Endodermal cell (in vitro differentiated cells): ENCODE measurements around the gene NOTO. TPM values are rescaled to one million over a fixed set of nuclear protein-coding genes. Genes with fewer than 3 reads are reported as not detected.

Experiments
- DNase-seq: peaks from one replicate; pipeline ENCODE4 v3.0.0-alpha.2; 2017
- H3K27ac ChIP-seq: 2 replicates; pipeline ENCODE4 v1.5.1; 2013; ENCODE audit warnings: mild to moderate bottlenecking, low read depth, low read length, moderate library complexity
- H3K27me3 ChIP-seq: 2 replicates; pipeline ENCODE4 v1.6.1; 2013; ENCODE audit warnings: mild to moderate bottlenecking, low read length, moderate library complexity; ENCODE audit not compliant: insufficient read depth, control insufficient read depth, poor library complexity, severe bottlenecking
- H3K36me3 ChIP-seq: 2 replicates; pipeline ENCODE4 v1.7.0; 2013; ENCODE audit warnings: mild to moderate bottlenecking, low read length, moderate library complexity; ENCODE audit not compliant: control insufficient read depth, insufficient read depth
- H3K4me1 ChIP-seq: one replicate; pipeline ENCODE4 v1.7.0; 2013; ENCODE audit warnings: low read length; ENCODE audit not compliant: control insufficient read depth, insufficient read depth
- H3K4me3 ChIP-seq: 2 replicates; pipeline ENCODE4 v1.5.1; 2013; ENCODE audit warnings: mild to moderate bottlenecking, low read length, moderate library complexity
- H3K9ac ChIP-seq: 2 replicates; pipeline ENCODE4 v1.6.1; 2013; ENCODE audit warnings: mild to moderate bottlenecking, low read length, moderate library complexity; ENCODE audit not compliant: poor library complexity, severe bottlenecking; ENCODE audit errors: extremely low read depth
- H3K9me3 ChIP-seq: 2 replicates; pipeline ENCODE4 v1.6.1; 2013; ENCODE audit warnings: mild to moderate bottlenecking, low read length, moderate library complexity; ENCODE audit not compliant: control insufficient read depth
- H3K27ac Mint-ChIP-seq: 2 replicates; pipeline ENCODE4 v1.8.0; 2020; ENCODE audit warnings: mixed read lengths
- H3K27me3 Mint-ChIP-seq: 2 replicates; pipeline ENCODE4 v1.8.0; 2021; ENCODE audit warnings: mild to moderate bottlenecking, mixed read lengths; ENCODE audit not compliant: insufficient read depth
- H3K36me3 Mint-ChIP-seq: 2 replicates; pipeline ENCODE4 v1.8.0; 2020; ENCODE audit warnings: low read depth, mixed read lengths
- H3K4me1 Mint-ChIP-seq: 2 replicates; pipeline ENCODE4 v1.8.0; 2020; ENCODE audit warnings: mixed read lengths
- H3K4me3 Mint-ChIP-seq: 2 replicates; pipeline ENCODE4 v1.8.0; 2020; ENCODE audit warnings: mild to moderate bottlenecking, moderate library complexity, mixed read lengths
- H3K9me3 Mint-ChIP-seq: 2 replicates; pipeline ENCODE4 v1.8.0; 2020; ENCODE audit warnings: mild to moderate bottlenecking, mixed read lengths
- WGBS, 2 experiments: methylation state at CpG; one replicate each; pipeline versions ENCODE4 v1.1.5 to v1.1.7; 2013; ENCODE audit warnings: missing lambda C conversion rate in 2 of 2, mixed read lengths in 1 of 2; ENCODE audit not compliant: insufficient coverage in 1 of 2, insufficient read length in 1 of 2; 5-methylcytosine and 5-hydroxymethylcytosine counted together
- total RNA-seq, 2 donors: library from RNA; stranded (reverse); fragmentation: NEBNext Ultra II Directional in 1 of 2; extraction: Animal tissue kit (Norgen Biotek cat#: 25700) in 1 of 2; gene quantifications; 2 replicates in 1 of 2; 3 replicates in 1 of 2; pipeline ENCODE4 v1.2.1, GENCODE V29; 2021
- TF ChIP-seq, protein P1 (sequence below): fragments of 200-600 bp; sonication (generic); conservative IDR thresholded peaks from 2 replicates; pipeline ENCODE4 v1.5.0; 2021; ENCODE audit warnings: antibody characterized with exemption, mild to moderate bottlenecking

Gene NOTO
- total RNA-seq, 2 donors from 2014 or later, result not detected

DNA sequence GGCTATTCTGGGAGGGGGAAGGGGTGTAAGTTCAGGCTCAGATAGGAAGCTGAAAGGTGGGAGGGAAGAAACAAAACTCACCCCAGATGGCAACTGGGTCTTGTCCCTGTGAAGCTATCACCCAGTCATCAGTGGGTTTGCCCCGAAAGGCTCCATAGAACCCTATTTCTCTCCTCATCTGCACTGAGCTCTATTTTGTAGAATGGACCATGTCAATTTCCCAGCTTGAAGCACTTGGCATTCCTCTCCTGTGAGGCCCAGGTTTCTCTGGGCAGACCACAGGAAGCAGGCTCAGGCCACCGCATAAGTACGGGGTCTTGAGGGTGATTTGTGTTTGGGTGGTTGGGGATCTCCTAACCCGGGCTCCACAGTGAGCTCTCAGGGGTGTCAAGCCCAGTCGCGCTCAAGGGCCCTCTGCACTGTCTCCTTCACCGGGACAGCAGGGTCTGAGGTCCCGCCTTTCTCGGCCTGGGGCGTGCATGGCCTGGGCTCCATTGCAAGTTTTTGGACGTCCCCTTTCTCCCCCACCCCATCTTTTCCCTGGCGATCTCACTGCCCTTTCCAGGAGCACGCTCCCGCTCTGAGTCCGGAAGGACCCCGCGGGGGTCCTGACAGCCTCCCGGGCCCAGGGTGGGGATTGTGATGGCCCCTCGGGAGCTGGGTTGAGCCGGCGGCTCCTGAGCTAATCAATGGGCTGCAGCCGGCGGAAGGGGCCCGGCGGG, 27.3 kb upstream of the NOTO start:
- peak overlapping the region; percentile 91 for H3K4me3 ChIP-seq
- Mint-ChIP-seq H3K4me3 (peak overlapping the region; percentile 72), H3K4me1 (peaks cover 15% of the 10 kb centered on the region), H3K27me3 (peaks cover 68% of the 10 kb centered on the region), H3K27ac (no peak overlapping the region), H3K9me3 (no peaks in the 10 kb centered on the region), H3K36me3 (no peaks in the 10 kb centered on the region)
- no peaks in the 10 kb centered on the region for H3K36me3 ChIP-seq
- no peaks in the 10 kb centered on the region for H3K4me1 ChIP-seq
- H3K9ac ChIP-seq, result no peak overlapping the region
- TF ChIP-seq, protein P1, sequence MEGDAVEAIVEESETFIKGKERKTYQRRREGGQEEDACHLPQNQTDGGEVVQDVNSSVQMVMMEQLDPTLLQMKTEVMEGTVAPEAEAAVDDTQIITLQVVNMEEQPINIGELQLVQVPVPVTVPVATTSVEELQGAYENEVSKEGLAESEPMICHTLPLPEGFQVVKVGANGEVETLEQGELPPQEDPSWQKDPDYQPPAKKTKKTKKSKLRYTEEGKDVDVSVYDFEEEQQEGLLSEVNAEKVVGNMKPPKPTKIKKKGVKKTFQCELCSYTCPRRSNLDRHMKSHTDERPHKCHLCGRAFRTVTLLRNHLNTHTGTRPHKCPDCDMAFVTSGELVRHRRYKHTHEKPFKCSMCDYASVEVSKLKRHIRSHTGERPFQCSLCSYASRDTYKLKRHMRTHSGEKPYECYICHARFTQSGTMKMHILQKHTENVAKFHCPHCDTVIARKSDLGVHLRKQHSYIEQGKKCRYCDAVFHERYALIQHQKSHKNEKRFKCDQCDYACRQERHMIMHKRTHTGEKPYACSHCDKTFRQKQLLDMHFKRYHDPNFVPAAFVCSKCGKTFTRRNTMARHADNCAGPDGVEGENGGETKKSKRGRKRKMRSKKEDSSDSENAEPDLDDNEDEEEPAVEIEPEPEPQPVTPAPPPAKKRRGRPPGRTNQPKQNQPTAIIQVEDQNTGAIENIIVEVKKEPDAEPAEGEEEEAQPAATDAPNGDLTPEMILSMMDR, result no peak
- no peak overlapping the region for H3K27ac ChIP-seq
- 13 to 27% methylated on average over 6 to 25 of the region's 25 CpGs for WGBS, 2 experiments
- no peak for DNase-seq
- peaks cover 60% of the 10 kb centered on the region for H3K27me3 ChIP-seq
- H3K9me3 ChIP-seq, result no peaks in the 10 kb centered on the region

DNA sequence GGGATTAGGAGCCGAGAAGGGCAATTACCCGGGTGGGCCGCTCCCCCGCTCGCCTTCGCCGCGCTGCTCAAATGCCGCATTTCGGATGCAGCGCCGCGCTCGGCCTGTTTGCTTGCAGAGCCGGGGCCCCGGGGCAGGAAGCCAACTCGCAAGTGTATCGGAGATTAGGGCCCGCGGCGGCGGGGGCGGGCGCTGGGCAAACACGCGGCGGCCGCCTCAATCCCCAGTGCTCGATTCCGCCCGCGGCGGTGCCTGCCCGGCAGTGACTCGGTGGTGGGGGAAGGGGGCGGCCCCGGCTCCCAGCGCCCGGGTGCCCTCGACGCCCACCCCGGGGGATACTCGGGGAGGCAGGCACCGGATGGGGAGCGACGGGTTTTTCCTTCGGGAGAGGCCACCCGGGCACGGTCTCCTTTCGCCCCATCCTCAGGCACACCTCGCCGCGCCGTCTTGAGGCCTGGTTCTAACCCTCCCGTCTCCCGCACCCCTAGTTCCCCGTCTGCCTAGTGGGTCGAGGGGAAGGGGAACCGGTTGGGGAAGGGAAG, 26.6 kb upstream of the NOTO start:
- peak; percentile 88 for DNase-seq
- H3K4me1 Mint-ChIP-seq, result peaks cover 15% of the 10 kb centered on the region
- Histone ChIP-seq H3K9ac (no peak overlapping the region), H3K36me3 (no peaks in the 10 kb centered on the region), H3K4me1 (no peaks in the 10 kb centered on the region), H3K9me3 (no peaks in the 10 kb centered on the region), H3K27me3 (peaks cover 66% of the 10 kb centered on the region), H3K4me3 (peak overlapping the region; percentile 91), H3K27ac (no peak overlapping the region)
- H3K27ac Mint-ChIP-seq, result no peak overlapping the region
- H3K27me3 Mint-ChIP-seq, result peaks cover 74% of the 10 kb centered on the region
- no peaks in the 10 kb centered on the region for H3K9me3 Mint-ChIP-seq
- H3K36me3 Mint-ChIP-seq, result no peaks in the 10 kb centered on the region
- TF ChIP-seq, protein P1, result peak; percentile 10
- WGBS, 2 experiments, result 0% methylated on average over 35 to 56 of the region's 59 CpGs
- peak overlapping the region; percentile 72 for H3K4me3 Mint-ChIP-seq

DNA sequence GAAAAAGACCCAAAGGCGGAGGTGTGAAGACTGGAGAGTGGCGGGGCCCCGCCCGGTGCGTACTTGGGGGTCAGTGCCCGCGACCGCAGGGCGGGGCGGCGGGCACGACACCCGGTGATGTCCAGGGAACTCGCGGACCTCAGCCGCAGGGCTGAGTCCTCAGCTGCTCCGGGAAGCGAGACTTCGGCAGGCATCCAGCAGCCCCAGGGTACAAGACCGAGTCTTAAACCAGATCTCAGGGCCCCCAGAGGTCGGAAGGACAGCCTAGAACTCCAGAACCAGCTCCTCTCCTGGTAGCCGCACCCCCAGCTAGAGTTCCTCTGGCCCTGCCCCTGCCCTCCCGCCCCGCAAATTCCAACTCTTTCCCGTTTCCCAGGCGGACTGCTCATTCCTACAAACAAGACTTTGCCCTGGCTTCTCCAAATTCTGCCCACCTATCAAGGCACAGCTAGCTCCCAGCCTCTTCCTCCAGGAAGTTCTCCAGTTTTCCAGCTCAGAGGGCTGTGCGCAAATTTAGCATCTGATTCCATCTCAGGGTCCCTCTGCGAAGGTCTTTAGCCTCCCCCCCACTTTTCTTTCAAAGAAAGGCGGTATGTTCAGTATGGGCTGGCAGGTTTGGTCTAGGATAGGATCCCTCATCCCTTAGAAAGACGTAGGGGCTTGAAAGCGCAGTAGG, 26.0 kb upstream of the NOTO start:
- Histone ChIP-seq H3K27ac (no peak overlapping the region), H3K9me3 (no peaks in the 10 kb centered on the region), H3K36me3 (no peaks in the 10 kb centered on the region), H3K9ac (no peak overlapping the region), H3K4me1 (no peaks in the 10 kb centered on the region), H3K27me3 (peaks cover 66% of the 10 kb centered on the region), H3K4me3 (peak overlapping the region; percentile 91)
- Mint-ChIP-seq H3K4me3 (peak overlapping the region; percentile 72), H3K36me3 (no peaks in the 10 kb centered on the region), H3K9me3 (no peaks in the 10 kb centered on the region), H3K27ac (no peak overlapping the region), H3K27me3 (peaks cover 79% of the 10 kb centered on the region), H3K4me1 (peaks cover 15% of the 10 kb centered on the region)
- peak; percentile 85 for DNase-seq
- TF ChIP-seq, protein P1, result peak; percentile 34
- 4 to 8% methylated on average over 20 to 31 of the region's 31 CpGs for WGBS, 2 experiments
